Epithelial cell of prostate (primary cell): Measurements from ENCODE around the gene USP9X.
"Not testable (repeated sequence)": the region's sequence is repeated elsewhere in the genome, so short reads cannot be mapped to it uniquely, and the experiment has no call there.

Experiments used
- DNase-seq: peaks from one replicate; pipeline ENCODE4 v3.0.0-alpha.2; 2011; ENCODE audit warnings: low read depth, low spot score
- H3K27ac ChIP-seq: fragments of 450-650 bp; 2 replicates; pipeline ENCODE4 v1.5.1; 2017; ENCODE audit warnings: mild to moderate bottlenecking

USP9X gene

GRCh38 chrX:41084044-41084892 lies 977 bp upstream of the USP9X start:
- peak; percentile 77 for DNase-seq

GRCh38 chrX:41085512-41085877 lies 250 bp downstream of the USP9X start:
- peak overlapping the region; percentile 95 for H3K27ac ChIP-seq
- no peak for DNase-seq

More at GRCh38 chrX:41084044-41084892, 977 bp upstream of the USP9X start:
- H3K27ac ChIP-seq: peak overlapping the region; percentile 95

- peak overlapping the region; percentile 95 for H3K27ac ChIP-seq
- no peak for DNase-seq
Observed at GRCh38 chrX:41085878-41086626, 807 bp downstream of the USP9X start.

GRCh38 chrX:41086627-41086932 lies 1.3 kb downstream of the USP9X start:
- no peak for DNase-seq
- peak overlapping the region; percentile 95 for H3K27ac ChIP-seq

- H3K27ac ChIP-seq: peak overlapping the region; percentile 95
- DNase-seq: no peak
Observed at GRCh38 chrX:41087201-41087600, 2.0 kb downstream of the USP9X start.

GRCh38 chrX:41090568-41091238 lies 5.5 kb downstream of the USP9X start:
- no peak for DNase-seq
- peak overlapping the region; percentile 48 for H3K27ac ChIP-seq

- no peak for DNase-seq
- H3K27ac ChIP-seq: no peak overlapping the region
Observed at GRCh38 chrX:41092776-41093175, 7.5 kb downstream of the USP9X start.

- no peak overlapping the region for H3K27ac ChIP-seq
Observed at GRCh38 chrX:41095174-41095573, 9.9 kb downstream of the USP9X start.

GRCh38 chrX:41095908-41096307 lies 10.7 kb downstream of the USP9X start:
- no peak for DNase-seq
- H3K27ac ChIP-seq: no peak overlapping the region

More at GRCh38 chrX:41095174-41095573, 9.9 kb downstream of the USP9X start:
- no peak for DNase-seq

GRCh38 chrX:41096339-41096955 lies 11.2 kb downstream of the USP9X start:
- DNase-seq: no peak
- H3K27ac ChIP-seq: no peak overlapping the region

GRCh38 chrX:41097326-41097725 lies 12.1 kb downstream of the USP9X start:
- H3K27ac ChIP-seq: no peak overlapping the region
- DNase-seq: no peak

GRCh38 chrX:41100200-41100599 lies 15.0 kb downstream of the USP9X start:
- H3K27ac ChIP-seq: no peak overlapping the region
- DNase-seq: no peak

- no peak for DNase-seq
- no peak overlapping the region for H3K27ac ChIP-seq
Observed at GRCh38 chrX:41100819-41101218, 15.6 kb downstream of the USP9X start.

GRCh38 chrX:41105005-41105404 lies 19.8 kb downstream of the USP9X start:
- no peak for DNase-seq
- no peak overlapping the region for H3K27ac ChIP-seq

- H3K27ac ChIP-seq, DNase-seq: not testable (repeated sequence)
Observed at GRCh38 chrX:41106257-41106656, 21.0 kb downstream of the USP9X start.

GRCh38 chrX:41108007-41108406 lies 22.8 kb downstream of the USP9X start:
- no peak for DNase-seq

GRCh38 chrX:41108463-41109205 lies 23.4 kb downstream of the USP9X start:
- no peak for DNase-seq
- no peak overlapping the region for H3K27ac ChIP-seq

More at GRCh38 chrX:41108007-41108406, 22.8 kb downstream of the USP9X start:
- H3K27ac ChIP-seq: no peak overlapping the region

- H3K27ac ChIP-seq: no peak overlapping the region
- DNase-seq: no peak
Observed at GRCh38 chrX:41110801-41111625, 25.8 kb downstream of the USP9X start.

GRCh38 chrX:41115104-41115425 lies 29.8 kb downstream of the USP9X start:
- DNase-seq: not testable (repeated sequence)
- H3K27ac ChIP-seq: peak overlapping the region; percentile 25
